GM19240 (cell line): ENCODE data around the gene RFC2.
"Not testable (repeated sequence)": the region's sequence is repeated elsewhere in the genome, so short reads cannot be mapped to it uniquely, and the experiment has no call there.

ENCODE experiments used
- DNase-seq: peaks from one replicate; pipeline ENCODE4 v3.0.0; 2011; ENCODE audit warnings: low spot score; ENCODE audit not compliant: insufficient read length

RFC2 gene

DNA sequence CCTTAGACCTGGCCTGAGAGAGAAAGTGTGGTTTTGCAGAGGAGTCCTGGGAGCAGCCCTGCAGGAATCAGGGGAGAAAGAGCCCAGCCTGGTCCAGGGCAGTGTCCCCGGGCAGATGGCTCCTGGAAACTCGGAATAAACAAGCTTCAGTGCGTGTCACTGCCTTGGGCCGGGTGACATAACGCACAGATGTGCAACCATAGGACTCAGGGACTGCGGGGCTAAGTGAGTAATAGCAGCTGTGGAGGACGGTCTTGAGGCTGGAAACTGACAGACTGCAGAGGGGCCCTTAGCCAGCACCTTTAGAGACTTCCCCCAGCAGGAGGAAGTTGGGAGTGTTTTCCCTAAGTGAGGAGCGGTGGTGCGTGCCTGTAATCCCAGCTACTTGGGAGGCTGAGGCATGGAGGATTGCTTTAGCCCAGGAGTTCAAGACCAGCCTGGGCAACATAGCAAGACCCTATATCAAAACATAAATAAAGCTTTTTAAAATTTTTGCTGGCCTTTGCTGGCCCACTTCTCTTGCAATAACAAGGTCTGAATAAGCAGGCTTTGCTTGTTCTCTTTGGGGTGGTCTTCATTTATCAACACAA is 29.8 kb upstream of the RFC2 start:
- DNase-seq: no peak

DNA sequence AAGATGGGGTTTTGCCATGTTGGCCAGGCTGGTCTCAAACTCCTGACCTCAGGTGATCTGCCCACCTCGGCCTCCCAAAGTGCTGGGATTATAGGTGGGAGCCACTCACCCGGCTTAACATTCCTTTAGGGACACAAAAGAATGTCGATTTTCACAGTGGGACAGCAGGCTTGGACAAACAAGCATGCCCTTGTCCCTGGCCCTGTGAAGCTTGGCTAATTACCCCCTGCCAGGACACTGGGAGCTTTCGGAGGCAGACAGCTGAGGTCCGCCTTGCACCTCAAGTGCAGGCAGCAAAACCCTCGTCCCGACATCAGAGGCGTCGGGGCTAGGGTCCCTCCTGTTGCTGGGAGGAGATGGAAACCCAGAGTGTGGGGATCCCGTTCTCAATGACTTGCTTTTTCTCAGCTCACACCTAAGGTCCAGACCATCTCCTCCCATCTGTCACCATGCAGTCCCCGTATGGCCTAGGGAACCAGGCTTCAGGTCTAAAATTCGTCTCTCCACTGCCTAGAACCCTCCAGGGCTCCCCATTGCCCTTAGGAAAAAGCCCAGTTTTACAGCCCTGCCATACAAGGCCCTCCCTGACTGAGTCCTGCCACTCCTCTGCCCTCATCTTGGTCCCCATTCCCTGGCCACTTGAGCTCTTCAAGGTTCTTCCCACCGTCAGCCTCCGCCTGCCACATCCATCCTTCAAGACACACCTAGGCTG is 28.7 kb upstream of the RFC2 start:
- DNase-seq: no peak

DNA sequence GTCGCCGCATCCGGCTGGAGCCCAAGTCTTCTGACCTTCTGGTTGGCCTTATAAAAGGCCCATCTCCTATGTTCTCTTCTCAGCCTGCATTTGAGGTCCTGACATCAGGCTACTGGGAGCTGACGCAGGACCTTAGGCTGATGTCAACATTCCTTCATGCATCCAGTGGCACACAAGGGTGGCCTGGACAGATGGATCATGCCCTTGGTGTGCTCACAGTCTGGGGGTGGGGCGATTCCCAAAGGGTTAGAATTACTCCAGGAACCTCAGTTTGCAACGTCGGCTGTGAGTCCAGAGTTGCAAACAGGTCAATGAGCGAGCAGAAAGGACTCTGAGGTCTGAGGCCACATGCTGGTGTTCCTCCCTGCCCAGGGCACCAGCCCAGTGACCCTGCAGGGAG is 26.8 kb upstream of the RFC2 start:
- no peak for DNase-seq

DNA sequence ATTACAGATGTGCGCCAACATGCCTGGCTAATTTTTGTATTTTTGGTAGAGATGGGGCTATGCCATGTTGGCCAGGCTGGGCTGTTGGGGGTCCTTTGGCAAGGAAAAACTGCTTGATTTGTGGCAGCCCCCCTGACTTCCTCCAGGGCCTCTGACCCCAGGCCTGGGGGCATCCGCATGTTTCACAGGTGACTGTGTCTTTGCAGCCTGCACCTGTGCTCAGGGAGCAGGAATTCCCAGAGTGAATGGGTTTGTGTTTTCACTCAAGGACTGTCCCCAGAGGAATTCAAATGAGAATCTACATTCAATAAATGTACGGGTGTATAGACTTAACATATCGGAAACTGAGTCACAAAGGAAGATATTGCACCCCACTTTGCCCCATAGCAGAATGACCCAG is 23.4 kb upstream of the RFC2 start:
- no peak for DNase-seq

DNA sequence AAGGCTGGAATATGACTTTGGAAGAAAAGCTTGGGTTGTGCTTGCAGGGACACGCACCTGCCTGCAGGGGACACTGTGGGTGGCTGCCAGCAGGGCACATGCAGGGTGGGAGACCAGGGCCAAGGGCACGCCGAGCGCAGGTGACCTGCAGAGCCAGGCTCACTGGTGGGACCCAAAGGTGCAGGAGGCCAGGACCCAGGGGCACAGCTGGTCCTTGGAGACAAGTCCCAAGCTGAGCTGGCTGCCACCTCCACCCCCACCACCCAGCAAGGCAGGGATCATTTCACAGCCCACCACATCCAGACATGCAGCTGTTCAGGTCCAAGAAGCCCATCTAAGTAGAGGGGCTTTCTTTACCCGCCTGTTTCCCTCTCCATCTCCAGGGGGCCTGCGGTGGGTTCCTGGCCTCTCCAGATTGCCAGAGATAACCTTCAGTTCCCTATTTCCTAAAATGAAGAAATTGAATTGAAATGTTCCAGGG is 21.2 kb upstream of the RFC2 start:
- no peak for DNase-seq

DNA sequence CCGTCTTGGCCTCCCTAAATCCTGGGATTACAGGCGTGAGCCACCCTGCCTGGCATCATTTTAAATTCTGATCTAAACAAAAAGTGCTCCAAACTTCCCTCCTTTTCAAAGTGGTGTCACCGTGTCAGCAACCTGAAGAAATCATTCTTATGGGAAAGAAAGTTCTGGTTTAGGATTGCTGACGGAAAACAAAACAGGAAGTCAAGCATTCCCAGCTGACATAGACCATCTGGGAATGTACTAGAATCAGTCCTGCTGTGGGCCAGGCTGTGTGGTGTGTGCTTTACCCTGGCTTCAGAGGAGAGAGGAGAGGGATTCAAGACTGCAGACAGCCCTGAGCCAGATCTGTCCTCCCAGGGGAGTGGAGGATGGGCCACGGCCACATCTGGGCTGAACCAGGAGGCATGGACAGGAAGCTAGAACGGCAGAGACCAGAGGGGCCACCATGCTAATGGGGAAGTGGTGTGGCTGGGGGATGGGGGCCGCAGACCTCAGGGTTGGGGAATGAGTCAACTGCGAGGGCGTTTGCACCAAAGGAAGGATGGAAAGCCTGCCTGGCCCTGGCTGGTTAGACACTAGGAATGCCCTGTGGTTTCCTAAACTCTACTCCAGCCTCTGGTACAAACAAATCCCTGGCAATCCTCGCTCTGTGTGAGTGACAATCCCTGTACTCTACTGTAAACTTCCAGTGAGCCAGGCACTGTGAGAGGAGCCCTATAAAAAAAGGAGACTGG is 18.3 kb upstream of the RFC2 start:
- peak; percentile 87 for DNase-seq

DNA sequence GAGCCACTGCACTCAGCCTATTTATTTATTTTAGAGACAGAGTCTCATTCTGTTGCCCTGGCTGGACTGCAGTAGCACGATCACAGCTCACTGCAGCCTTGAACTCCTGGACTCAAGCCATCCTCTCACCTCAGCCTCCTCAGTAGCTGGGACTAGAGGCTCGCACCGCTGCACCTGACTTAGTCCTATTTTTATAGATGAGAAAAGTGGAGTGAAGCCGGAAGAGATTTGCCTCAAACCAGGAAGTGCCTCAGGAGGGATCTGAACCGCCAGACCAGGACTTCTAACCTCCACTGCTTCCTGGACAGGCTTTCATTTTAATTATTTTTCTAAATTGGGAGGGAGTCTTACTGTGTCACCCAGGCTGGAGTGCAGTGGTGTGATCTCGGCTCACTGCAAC is 17.5 kb upstream of the RFC2 start:
- no peak for DNase-seq

DNA sequence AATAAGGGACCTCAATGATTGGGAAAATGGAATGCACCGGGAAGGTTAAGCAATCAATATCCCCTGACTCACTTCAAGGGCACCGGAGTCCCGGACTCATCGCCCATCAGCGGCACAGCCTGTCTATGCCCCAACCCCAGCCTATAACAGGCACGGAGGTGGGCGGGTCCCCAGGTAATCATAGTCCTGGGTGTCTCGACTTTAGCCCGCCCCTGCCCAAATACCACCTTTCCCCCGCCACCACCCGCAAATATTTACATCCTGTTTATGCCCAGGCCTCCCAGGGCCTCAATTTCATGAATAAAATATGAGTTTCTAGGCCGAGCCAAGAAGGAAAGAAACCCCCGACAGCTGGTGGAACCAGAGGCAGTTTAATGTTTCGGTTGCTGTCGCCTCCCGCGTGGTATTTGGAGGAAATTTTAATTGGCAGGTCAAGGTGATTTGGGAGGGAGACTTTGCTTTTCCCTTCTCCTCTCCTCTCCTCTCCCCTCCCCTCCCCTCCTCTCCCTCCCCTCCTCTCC is 15.6 kb upstream of the RFC2 start:
- peak; percentile 40 for DNase-seq

DNA sequence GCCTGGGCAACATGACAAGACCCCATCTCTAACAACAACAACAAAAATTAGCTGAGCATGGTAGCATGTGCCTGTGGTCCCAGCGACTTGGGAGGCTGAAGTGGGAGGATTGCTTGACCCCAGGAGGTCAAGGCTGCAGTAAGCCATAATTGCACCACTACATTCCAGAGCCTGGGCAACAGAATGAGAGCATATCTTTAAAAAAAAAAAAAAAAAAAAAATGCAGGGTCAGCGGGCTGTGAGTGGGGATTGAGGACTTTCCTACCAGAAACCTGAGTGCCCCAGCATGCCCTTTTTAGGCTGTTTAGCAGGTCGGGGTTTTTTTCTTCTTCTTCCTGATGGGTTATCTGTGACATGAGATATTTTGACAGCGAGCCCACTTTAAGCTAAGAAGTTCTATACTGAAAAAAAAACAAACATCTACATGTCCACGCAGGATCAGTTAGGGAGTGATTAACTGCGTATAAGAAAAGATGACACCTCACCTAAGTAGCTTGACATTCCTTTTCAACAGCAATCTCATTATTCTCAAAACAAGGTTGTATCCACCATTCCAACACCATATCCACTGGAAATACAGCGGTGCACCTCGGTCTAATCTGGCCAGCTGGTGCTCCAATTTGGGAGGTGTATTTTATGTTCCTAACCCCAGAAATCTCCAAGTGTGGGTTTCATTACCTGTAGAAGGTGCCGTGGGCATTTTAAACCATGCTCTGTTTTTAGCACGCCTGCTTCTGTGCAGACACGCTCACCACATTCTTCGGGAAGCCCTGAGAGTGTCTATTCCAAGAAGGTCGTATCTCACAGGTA is 13.8 kb upstream of the RFC2 start:
- no peak for DNase-seq

DNA sequence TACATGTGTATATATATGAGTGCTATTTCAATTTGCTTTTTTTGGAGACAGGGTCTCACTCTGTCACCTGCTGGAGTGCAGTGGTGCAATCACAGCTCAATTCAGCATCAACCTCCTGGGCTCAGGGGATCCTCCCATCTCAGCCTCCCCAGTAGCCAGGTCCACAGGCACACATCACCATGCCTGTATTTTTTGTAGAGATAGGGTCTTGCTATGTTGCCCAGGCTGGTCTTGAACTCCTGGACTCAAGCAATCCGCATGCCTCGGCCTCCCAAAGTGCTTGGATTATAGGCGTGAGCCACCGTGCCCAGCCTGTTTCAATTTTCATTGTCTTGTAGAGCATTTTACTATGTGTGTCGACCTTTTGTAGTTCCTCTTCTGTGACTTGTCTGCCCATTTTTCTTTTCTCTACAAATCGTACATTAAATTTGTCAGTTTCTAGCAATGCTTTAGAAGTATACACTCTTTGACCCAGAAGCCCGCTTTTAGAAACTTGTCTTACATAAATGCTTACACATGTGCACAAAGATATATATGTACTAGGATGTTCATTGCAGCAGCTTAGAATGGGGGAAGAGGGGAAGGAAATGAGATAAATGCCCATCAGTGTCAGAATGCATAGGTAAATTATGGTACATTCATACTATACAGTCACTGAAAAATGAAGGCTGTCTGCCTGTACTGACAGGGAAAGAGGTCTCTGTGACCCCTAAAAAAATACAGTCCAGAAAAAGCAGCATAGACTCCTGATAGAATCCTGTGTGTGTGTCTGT is 12.2 kb upstream of the RFC2 start:
- no peak for DNase-seq

DNA sequence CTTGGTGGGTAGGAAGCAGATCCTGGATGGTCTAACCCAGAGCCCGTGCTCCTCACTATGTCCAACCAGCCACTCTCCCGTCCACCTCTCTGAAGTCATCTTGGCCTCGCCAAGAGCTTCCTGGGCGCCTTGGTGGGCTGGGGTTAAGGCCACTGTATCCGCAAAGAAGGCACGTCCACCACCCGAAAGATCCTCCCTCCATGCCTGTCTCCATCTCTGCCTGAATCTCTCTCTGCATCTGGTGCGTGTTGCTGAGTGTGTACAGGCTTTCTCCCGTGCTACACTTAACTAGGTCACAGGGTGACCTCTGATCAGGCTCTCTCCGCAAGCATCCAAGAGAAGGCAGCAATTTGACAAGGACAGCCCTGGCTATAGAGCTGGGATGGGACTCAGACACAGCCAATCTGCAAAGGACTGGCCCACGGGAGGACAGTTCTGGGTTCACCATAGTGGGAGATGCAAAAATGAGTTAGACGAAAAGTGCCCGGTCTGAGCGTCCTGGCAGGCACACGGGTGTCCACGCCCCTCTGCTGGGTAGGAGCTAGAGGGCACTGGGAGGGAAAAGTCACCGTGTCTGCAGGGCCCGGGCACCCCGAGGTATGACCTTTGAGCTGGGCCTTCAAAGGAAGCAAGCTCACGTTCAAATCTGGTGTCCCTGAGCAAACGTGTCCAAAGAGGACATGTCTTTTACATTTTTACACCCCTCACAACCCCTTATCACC is 9.4 kb upstream of the RFC2 start:
- DNase-seq: no peak

DNA sequence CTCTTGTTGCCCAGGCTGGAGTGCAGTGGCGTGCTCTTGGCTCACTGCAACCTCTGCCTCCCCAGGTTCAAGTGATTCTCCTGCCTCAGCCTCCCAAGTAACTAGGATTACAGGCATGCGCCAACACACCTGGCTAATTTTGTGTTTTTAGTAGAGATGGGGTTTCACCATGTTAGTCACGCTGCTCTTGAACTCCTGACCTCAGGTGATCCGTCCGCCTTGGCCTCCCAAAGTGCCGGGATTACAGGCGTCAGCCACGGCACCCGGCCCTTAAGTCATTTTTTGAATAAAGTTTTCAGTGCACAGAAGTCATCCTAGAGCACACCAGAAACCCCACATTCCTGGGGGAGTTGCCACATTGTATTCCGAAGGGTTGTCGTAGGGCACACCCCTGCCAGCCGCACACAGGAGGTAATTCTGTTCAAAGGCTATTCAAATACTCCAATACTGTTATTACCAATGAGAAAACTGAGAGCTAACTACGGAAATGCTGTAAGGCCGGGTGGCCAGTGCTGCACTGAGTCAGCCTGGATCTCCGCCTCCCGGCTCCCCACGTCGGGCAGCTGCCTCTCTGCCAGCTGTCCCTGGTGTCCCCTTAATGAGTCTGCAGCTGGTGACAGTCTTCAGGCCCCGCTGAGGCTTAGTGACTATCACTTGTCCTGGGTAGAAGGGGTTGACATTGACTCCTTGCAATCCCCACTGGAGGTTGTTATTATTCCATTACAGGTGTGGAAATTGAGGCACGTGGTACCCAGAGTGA is 8.6 kb upstream of the RFC2 start:
- no peak for DNase-seq

DNA sequence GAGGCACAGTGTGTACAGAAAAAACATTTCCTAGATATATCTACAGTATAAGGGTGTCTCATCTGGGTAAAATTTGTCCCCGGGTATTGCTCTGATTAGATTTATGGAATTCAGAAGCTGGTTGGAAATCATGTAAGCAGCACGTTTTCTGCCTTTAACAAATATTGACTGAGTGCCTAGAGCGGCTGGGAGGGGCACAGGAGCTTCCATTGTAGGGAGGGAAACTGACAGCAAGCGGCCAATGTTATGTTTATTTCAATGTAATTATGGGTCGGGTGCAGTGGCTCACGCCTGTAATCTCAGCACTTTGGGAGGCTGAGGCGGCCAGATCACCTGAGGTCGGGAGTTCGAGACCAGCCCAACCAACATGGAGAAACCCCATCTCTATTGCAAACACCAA is 4.4 kb upstream of the RFC2 start:
- no peak for DNase-seq

DNA sequence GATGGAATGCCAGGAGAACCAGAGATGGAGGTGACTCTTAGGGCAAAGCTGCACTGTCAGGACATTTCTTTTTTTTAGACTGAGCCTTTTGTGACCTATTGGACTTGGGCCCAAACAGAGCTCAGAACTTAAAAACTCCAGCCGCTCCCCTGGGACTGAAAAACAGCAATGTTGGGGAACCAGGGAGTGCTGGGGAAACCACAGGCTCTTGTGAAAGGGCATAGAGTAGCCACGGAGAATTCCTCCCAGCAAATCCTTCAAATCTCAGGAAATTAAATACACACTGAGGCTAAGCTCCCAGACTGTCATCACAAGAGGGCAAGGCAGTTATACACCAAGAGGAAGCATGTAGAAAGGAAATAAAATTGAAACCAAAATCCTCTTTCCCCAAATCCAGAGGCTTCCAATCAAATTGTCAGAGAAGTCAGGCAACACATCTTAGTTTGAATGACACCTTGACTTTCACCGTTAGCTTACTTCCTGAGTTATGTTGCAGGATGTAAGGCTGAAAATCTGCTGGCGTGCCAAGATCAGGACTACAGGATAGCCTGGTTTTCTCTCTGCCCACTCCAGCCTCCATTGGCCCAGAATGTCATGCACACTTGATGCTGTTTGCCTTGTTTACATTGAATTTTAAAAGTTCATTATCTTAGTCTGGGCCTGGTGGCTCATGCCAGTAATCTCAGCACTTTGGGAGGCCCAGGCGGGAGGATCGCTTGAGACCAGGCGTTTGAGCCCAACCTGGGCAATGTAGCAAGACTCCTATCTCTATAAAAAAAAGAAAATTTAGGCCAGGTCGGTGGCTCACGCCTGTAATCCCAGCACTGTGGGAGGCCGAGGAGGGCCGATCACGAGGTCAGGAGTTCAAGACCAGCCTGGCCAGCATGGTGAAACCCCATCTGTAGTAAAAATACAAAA is 2.6 kb upstream of the RFC2 start:
- no peak for DNase-seq

DNA sequence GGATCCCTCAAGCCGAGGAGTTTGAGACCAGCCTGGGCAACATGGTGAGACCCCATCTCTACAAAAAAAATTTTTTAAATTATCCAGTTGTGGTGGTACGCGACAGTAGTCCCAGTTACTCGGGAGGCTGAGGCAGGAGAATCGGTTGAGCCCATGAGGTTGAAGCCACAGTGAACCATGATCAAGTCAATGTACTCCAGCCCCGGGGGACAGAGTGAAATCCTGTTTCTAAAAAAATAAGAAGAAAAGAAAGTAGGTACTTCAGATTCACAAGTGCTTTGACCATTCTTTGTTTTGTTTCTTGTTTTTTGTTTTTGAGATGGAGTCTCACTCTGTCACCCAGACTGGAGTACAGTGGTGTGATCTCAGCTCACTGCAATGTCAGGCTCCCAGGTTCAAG is 1.3 kb upstream of the RFC2 start:
- not testable (repeated sequence) for DNase-seq

DNA sequence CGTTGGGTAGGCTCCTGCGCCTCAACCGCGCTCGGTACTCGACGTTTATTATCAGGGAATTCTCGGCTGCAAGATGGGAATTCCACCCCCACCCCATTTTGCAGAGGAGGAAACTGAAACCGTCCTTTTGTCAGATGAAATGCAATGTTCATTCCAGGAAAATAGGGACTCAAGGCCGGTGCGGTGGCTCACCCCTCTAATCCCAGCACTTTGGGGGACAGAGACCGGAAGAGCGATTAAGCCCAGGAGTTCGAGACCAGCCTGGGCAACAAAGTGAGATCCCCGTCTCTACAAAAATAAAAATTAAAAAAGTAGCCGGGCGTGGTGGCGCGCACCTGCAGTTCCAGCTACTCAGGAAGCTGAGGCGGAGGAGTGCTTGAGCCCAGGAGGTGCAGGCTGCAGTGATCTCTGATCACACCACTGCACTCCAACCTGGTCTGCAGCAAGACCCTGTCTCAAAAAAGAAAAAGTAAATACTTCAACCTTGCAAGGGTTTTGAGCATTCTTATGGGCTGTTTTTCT is 720 bp upstream of the RFC2 start:
- DNase-seq: no peak

DNA sequence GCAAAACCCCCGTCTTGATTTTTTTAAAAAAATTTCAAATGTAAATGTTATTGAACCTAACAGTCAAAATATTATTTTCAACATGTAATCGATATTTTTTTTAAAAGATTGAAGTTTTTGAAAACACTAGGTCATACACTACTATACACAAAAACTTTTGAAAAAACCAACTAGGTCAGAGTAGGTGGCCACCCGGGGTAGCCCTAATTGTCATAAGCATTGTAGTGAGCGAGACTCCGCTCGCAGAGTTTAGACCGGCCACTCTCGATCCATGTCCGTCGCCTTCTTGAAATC is 417 bp downstream of the RFC2 start:
- no peak for DNase-seq

DNA sequence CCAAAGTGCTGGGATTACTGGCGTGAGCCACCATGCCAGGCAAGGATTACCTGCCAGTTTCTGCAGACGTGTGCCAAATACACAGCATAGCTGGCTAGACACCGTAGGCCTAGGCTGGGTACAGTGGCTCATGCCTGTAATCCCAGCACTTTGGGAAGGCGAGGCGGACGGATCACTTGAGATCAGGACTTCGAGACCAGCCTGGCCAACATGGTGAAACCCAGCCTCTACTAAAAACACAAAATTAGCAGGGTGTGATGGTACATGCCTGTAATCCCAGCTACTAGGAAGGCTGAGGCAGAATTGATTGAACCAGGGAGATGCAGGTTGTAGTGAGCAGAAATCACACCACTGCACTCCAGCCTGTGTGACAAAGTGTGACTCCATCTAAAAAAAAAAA is 868 bp downstream of the RFC2 start:
- no peak for DNase-seq
